GM12878 (cell line): Measurements from ENCODE around the gene KCNMB2. TPM values are rescaled to one million over a fixed set of nuclear protein-coding genes. Genes with fewer than 3 reads are reported as not detected.

Experiments
- CREM ChIP-seq: IDR thresholded peaks from 2 replicates; pipeline ENCODE4 v1.6.1; 2014; ENCODE audit warnings: antibody characterized with exemption, low read depth
- FOXK2 ChIP-seq: fragments of 450-650 bp; IDR thresholded peaks from 2 replicates; pipeline ENCODE4 v1.6.1; 2017; ENCODE audit warnings: mild to moderate bottlenecking, moderate library complexity
- JUND ChIP-seq: IDR thresholded peaks from 2 replicates; pipeline ENCODE4 v1.6.1; 2012; ENCODE audit warnings: low read depth, mild to moderate bottlenecking, low read length, improper control_type of control experiment, moderate library complexity
- NR2F1 ChIP-seq: fragments of 450-650 bp; conservative IDR thresholded peaks from 2 replicates; pipeline ENCODE4 v1.6.1; 2017; ENCODE audit warnings: mild to moderate bottlenecking
- RAD21 ChIP-seq: IDR thresholded peaks from 2 replicates; pipeline ENCODE4 v1.6.1; 2011; ENCODE audit warnings: mild to moderate bottlenecking, low read depth, low read length, moderate library complexity; ENCODE audit not compliant: insufficient read depth
- SMAD5 ChIP-seq: IDR thresholded peaks from 2 replicates; pipeline ENCODE4 v1.6.1; 2016; ENCODE audit warnings: antibody characterized with exemption, low read depth
- SREBF2 ChIP-seq: IDR thresholded peaks from 2 replicates; pipeline ENCODE4 v1.6.1; 2012; ENCODE audit warnings: mild to moderate bottlenecking, low read length
- TCF7 ChIP-seq: IDR thresholded peaks from 2 replicates; pipeline ENCODE4 v1.6.1; 2014; ENCODE audit warnings: antibody characterized with exemption, borderline replicate concordance
- ZNF217 ChIP-seq: fragments of 450-650 bp; IDR thresholded peaks from 2 replicates; pipeline ENCODE4 v1.6.1; 2017; ENCODE audit warnings: antibody characterized with exemption, mild to moderate bottlenecking
- ZNF384 ChIP-seq: IDR thresholded peaks from 2 replicates; pipeline ENCODE4 v1.6.1; 2012; ENCODE audit warnings: low read depth, mild to moderate bottlenecking, low read length, improper control_type of control experiment, borderline replicate concordance
- polyA plus RNA-seq, 11 experiments: library from polyadenylated mRNA; depleted of rRNA in 4 of 11; unstranded in 6 of 11; stranded (reverse) in 5 of 11; fragments of >200 nt; fragmentation: Nextera tagmentation in 4 of 11; fragmentation: Illumina TruSeq in 1 of 11; extraction: Ambion mirVana in 4 of 11; extraction: Trizol in 1 of 11; gene quantifications; 1 replicate in 1 of 11; 2 replicates in 10 of 11; pipeline versions ENCODE4 v1.2.1 to v1.2.3, GENCODE V29; 2011 to 2016; ENCODE audit warnings: inconsistent platforms in 2 of 11, missing spikeins in 2 of 11, low read depth in 1 of 11
- total RNA-seq, 4 experiments: library from RNA; depleted of rRNA in 3 of 4; stranded (reverse); fragments of >200 nt in 3 of 4; fragmentation: Illumina TruSeq in 1 of 4; extraction: Trizol in 1 of 4; gene quantifications; 2 replicates each; pipeline versions ENCODE4 v1.2.1 to v1.2.3, GENCODE V29; 2013 to 2021
- TF ChIP-seq, protein P1 (sequence below): IDR thresholded peaks from 2 replicates; pipeline ENCODE4 v1.6.1; 2011; ENCODE audit warnings: low read depth, mild to moderate bottlenecking, low read length, moderate library complexity, borderline replicate concordance; ENCODE audit errors: extremely low read depth
- TF ChIP-seq, protein P2 (sequence below): fragments of 450-650 bp; IDR thresholded peaks from 2 replicates; pipeline ENCODE4 v1.6.1; 2018; ENCODE audit warnings: mild to moderate bottlenecking, low read depth, moderate library complexity; ENCODE audit not compliant: partially characterized antibody
- TF ChIP-seq, protein P3 (sequence below): fragments of 450-650 bp; conservative IDR thresholded peaks from 2 replicates; pipeline ENCODE4 v1.6.1; 2017; ENCODE audit warnings: mild to moderate bottlenecking, moderate library complexity
- TF ChIP-seq, protein P4 (sequence below): fragments of 450-650 bp; IDR thresholded peaks from 2 replicates; pipeline ENCODE4 v1.6.1; 2016; ENCODE audit warnings: mild to moderate bottlenecking
- TF ChIP-seq, protein P5 (sequence below): IDR thresholded peaks from 2 replicates; pipeline ENCODE4 v1.6.1; 2012; ENCODE audit warnings: improper control_type of control experiment, low read depth, low read length; ENCODE audit not compliant: insufficient replicate concordance
- TF ChIP-seq, protein P6 (sequence below): fragments of 150-350 bp; IDR thresholded peaks from 2 replicates; pipeline ENCODE4 v1.6.1; 2014; ENCODE audit warnings: mild to moderate bottlenecking, low read depth, low read length

The KCNMB2 gene
- total and polyA plus RNA-seq, 10 of the 15 experiments (the other 5 are each of a cell fraction or from before 2014, with no cell fraction given): 0.22 to 18.8 (median 11.0) TPM

DNA sequence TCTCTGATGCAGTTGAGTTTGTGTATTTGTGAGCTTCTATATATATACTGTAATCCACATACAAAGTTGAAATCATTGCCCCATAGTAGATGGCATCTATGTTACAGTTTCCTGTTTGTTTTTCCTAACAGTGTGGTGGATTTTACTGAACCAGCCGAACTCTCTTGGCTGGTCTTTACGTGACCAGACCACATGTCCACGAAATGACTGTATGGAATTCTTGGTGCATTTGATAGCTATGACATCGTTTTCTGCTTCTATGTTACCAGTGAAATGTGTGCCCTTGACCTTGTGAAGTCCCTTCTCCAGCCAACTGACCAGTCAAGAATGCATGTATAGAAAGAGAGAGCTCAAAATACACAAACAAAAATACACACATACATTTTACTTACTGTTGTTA is 1.8 kb downstream of the KCNMB2 start (continued):
- TF ChIP-seq, protein P1, sequence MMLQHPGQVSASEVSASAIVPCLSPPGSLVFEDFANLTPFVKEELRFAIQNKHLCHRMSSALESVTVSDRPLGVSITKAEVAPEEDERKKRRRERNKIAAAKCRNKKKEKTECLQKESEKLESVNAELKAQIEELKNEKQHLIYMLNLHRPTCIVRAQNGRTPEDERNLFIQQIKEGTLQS: no peak
- TF ChIP-seq, protein P2, sequence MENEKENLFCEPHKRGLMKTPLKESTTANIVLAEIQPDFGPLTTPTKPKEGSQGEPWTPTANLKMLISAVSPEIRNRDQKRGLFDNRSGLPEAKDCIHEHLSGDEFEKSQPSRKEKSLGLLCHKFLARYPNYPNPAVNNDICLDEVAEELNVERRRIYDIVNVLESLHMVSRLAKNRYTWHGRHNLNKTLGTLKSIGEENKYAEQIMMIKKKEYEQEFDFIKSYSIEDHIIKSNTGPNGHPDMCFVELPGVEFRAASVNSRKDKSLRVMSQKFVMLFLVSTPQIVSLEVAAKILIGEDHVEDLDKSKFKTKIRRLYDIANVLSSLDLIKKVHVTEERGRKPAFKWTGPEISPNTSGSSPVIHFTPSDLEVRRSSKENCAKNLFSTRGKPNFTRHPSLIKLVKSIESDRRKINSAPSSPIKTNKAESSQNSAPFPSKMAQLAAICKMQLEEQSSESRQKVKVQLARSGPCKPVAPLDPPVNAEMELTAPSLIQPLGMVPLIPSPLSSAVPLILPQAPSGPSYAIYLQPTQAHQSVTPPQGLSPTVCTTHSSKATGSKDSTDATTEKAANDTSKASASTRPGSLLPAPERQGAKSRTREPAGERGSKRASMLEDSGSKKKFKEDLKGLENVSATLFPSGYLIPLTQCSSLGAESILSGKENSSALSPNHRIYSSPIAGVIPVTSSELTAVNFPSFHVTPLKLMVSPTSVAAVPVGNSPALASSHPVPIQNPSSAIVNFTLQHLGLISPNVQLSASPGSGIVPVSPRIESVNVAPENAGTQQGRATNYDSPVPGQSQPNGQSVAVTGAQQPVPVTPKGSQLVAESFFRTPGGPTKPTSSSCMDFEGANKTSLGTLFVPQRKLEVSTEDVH: no peak
- TF ChIP-seq ZNF384 (no peak), CREM (0 out of 2 replicates have a peak, but pooled peaks have one; percentile 22), ZNF217 (no peak), NR2F1 (0 out of 2 replicates have a peak, but pooled peaks have one; percentile 17), RAD21 (no peak), TCF7 (no peak), FOXK2 (no peak), SMAD5 (peak; percentile 68), JUND (no peak), SREBF2 (no peak)
- TF ChIP-seq, protein P3, sequence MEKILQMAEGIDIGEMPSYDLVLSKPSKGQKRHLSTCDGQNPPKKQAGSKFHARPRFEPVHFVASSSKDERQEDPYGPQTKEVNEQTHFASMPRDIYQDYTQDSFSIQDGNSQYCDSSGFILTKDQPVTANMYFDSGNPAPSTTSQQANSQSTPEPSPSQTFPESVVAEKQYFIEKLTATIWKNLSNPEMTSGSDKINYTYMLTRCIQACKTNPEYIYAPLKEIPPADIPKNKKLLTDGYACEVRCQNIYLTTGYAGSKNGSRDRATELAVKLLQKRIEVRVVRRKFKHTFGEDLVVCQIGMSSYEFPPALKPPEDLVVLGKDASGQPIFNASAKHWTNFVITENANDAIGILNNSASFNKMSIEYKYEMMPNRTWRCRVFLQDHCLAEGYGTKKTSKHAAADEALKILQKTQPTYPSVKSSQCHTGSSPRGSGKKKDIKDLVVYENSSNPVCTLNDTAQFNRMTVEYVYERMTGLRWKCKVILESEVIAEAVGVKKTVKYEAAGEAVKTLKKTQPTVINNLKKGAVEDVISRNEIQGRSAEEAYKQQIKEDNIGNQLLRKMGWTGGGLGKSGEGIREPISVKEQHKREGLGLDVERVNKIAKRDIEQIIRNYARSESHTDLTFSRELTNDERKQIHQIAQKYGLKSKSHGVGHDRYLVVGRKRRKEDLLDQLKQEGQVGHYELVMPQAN: no peak
- TF ChIP-seq, protein P4, sequence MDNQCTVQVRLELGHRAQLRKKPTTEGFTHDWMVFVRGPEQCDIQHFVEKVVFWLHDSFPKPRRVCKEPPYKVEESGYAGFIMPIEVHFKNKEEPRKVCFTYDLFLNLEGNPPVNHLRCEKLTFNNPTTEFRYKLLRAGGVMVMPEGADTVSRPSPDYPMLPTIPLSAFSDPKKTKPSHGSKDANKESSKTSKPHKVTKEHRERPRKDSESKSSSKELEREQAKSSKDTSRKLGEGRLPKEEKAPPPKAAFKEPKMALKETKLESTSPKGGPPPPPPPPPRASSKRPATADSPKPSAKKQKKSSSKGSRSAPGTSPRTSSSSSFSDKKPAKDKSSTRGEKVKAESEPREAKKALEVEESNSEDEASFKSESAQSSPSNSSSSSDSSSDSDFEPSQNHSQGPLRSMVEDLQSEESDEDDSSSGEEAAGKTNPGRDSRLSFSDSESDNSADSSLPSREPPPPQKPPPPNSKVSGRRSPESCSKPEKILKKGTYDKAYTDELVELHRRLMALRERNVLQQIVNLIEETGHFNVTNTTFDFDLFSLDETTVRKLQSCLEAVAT: no peak
- TF ChIP-seq, protein P5, sequence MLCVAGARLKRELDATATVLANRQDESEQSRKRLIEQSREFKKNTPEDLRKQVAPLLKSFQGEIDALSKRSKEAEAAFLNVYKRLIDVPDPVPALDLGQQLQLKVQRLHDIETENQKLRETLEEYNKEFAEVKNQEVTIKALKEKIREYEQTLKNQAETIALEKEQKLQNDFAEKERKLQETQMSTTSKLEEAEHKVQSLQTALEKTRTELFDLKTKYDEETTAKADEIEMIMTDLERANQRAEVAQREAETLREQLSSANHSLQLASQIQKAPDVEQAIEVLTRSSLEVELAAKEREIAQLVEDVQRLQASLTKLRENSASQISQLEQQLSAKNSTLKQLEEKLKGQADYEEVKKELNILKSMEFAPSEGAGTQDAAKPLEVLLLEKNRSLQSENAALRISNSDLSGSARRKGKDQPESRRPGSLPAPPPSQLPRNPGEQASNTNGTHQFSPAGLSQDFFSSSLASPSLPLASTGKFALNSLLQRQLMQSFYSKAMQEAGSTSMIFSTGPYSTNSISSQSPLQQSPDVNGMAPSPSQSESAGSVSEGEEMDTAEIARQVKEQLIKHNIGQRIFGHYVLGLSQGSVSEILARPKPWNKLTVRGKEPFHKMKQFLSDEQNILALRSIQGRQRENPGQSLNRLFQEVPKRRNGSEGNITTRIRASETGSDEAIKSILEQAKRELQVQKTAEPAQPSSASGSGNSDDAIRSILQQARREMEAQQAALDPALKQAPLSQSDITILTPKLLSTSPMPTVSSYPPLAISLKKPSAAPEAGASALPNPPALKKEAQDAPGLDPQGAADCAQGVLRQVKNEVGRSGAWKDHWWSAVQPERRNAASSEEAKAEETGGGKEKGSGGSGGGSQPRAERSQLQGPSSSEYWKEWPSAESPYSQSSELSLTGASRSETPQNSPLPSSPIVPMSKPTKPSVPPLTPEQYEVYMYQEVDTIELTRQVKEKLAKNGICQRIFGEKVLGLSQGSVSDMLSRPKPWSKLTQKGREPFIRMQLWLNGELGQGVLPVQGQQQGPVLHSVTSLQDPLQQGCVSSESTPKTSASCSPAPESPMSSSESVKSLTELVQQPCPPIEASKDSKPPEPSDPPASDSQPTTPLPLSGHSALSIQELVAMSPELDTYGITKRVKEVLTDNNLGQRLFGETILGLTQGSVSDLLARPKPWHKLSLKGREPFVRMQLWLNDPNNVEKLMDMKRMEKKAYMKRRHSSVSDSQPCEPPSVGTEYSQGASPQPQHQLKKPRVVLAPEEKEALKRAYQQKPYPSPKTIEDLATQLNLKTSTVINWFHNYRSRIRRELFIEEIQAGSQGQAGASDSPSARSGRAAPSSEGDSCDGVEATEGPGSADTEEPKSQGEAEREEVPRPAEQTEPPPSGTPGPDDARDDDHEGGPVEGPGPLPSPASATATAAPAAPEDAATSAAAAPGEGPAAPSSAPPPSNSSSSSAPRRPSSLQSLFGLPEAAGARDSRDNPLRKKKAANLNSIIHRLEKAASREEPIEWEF: no peak
- TF ChIP-seq, protein P6, sequence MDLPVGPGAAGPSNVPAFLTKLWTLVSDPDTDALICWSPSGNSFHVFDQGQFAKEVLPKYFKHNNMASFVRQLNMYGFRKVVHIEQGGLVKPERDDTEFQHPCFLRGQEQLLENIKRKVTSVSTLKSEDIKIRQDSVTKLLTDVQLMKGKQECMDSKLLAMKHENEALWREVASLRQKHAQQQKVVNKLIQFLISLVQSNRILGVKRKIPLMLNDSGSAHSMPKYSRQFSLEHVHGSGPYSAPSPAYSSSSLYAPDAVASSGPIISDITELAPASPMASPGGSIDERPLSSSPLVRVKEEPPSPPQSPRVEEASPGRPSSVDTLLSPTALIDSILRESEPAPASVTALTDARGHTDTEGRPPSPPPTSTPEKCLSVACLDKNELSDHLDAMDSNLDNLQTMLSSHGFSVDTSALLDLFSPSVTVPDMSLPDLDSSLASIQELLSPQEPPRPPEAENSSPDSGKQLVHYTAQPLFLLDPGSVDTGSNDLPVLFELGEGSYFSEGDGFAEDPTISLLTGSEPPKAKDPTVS: no peak
